A549 (cell line): ENCODE results near the gene CAMSAP1.

Experiments used
- EP300 ChIP-seq, 2 experiments: fragments of >200 bp; sonication (Bioruptor Twin); formaldehyde crosslinking; IDR thresholded peaks; 2 replicates in 1 of 2; 3 replicates in 1 of 2; pipeline ENCODE4 v1.6.1; 2016 to 2017
- POLR2A ChIP-seq: IDR thresholded peaks from 2 replicates; pipeline ENCODE4 v1.6.1; 2012; ENCODE audit warnings: mild to moderate bottlenecking, low read length

DNA sequence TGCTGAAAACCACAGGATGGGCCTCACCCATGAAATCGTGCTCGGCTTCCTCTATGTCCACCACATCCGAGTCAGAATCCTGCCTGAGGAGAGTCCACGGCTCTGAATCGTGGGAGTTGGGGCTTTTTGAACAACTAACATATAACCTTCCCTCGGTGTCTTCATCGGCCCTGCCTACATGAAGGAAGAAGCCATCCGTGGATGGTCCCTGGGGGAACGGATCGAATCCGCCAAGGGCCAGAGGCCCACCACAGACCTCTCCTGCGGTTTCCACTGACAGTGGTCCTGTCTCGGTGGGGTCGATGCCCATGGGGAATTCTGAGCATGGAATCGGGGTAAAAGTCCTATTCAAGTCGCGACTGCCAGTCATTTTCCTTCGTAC, 85.0 kb downstream of the CAMSAP1 start:
- no peak for TF ChIP-seq EP300 (IDR thresholded peaks at IDR 0.05)
- no peak for TF ChIP-seq POLR2A
